Effector CD4-positive, alpha-beta T cell (primary cell): Measurements from ENCODE around the gene MPZL2.

Source experiments
- DNase-seq: peaks from one replicate; pipeline ENCODE4 v3.0.0-alpha.2; 2020

Gene MPZL2

DNA sequence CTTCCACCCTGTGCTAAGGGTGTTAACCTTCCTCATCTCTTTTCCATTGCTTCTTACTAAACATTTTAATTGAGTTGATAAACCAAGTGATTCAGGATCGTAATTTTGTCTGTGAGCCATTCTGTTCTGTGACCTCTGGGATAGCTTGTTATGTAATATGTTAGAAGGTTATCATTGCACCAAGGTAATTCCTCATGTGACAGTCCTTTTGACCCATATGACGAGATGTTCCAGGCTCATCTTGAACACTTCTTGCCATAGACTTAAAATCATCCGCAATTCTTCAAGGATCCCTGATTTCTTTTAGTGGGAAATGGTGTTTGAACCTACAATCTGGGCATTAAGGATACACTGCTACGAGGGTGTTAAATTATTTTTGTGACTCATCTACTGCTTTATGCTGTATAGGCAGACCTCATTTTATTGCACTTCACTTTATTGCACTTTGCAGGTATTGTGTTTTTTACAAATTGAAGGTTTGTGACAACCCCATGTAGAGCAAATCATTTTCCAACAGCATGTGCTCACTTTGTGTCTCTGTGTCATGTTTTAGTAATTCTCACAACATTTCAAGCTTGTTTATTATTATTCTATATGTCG lies 19.0 kb upstream of the MPZL2 start:
- no peak for DNase-seq

DNA sequence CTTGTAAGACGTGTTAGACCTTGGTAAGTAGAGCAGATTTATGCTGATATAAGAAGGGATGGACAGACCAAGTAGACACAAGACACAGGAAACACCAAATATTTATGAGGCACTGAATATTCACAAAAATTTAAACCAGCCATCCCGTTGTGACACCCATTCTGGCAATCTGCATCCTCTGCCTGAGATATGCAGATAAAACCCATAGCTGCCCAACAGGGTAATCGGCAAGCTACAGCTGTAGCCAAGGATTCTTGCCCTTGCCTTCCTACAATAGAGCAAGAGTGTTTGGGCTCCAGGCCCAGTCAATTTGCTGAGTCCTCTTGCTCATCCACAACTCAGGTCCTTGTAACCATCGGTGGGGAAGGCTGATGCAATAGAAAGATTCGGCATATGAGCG lies 18.5 kb upstream of the MPZL2 start:
- DNase-seq = no peak

DNA sequence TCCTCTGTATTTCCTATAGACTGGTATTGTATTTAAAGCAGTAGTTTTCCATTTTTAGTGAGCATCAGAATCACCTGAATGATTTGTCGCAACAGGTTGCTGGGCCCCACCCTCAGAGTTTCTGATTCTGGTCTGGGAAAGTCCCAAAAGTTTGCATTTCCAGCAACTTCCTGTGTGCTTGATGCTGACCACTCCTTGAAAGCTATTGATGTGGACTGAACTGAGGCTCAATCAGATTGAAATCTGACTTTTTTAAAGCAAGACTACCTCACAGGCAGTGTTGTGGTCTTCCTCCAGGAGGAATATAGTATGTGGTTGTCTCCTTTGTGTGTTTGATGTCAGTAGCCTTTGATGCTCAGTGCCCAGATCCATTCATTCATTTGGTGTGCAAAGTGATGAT lies 17.2 kb upstream of the MPZL2 start:
- DNase-seq = no peak

DNA sequence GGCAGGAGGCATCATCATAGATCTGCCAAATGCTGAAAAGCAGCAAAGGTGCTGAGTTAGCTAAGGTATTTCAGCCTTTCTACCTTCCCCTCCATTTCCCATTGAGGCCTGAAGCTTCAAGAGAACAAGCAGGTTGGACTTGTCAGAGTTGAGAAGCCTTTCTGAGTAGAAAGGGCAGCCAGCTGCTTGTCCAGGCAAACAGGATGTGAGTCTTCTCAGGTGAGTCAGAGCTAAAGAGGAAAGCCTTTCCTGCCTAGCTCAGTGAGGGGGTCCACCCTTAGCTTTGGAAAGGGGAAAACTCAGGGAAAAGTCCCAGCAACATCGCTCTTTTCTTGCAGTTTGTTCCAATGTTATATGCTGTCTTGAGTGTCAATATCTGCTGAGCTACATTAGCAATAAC lies 13.2 kb upstream of the MPZL2 start:
- DNase-seq = no peak

DNA sequence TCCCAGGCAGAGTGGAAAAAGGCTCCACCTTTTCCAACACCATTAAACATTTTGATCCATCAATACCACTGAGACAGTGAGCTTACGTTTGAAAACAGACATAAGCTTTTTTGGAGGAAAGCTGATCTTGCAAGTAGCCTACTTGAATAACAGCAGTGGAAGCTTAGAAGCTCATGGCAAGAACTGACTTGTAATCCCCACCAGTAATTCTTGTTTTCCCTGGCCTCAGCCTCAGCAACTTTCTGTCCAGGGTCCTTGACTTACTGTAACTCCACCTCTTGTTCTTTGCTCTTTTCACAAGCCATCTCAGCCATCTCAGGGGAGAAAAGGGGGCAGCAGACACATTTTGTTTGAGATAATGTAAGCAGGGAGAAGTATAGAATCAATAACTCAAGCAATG lies 12.3 kb upstream of the MPZL2 start:
- no peak for DNase-seq

DNA sequence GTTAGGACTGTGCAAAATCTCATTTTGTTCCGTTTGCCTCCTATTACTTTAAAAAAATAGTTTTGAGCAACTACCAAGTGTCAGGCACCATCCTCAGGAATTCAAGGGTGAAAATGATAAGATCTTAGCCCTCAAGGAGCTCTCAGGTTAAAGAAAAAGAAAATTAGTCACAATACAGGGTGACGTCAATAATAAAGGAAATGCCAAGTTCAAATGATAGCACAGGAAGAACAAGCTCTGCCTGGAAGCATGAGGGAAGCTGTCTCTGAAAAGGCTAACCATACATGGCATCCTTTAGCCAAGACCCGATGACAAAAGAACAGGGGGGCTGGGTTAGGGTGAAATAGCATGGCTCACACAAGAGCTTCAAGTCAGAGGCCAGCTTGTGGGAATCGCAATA lies 11.1 kb upstream of the MPZL2 start:
- DNase-seq = no peak

DNA sequence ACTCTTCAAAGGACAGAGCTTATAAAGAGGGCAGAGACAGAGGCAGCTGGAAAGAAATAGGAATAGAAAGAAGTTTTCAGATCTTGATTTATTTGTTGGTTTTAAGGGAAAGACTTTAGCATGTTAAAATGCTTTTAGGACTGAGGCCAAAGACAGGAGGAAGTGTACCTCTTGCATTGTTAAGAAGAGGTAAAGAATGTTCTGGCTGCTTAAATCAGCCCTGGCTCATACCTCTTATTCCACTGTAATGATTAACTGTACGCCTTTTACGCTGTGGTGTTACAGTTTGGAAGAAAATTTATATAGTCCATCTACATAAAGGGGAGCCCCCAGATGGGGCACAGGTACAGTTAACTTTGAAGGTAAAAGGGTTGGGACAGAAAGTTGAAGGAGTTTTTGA lies 10.1 kb upstream of the MPZL2 start:
- DNase-seq = no peak

DNA sequence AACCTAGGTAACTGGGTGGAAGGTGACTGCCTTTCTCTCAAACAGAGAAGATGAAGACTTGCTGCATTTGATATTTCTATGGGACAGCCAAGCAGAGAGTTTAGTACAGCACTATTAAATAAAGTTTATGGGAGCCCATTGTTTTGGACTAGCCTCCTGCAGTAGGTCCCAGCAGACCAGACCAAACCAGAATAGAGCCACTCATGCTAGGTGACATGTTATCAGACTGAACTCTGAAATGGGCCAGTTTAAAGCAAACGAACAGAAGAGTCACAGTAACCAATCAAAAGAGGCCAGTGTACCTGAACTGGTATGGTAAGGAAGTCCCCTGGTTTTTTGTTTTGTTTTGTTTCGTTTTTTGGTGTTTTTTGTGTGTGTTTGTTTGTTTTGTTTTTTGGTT lies 7.9 kb upstream of the MPZL2 start:
- no peak for DNase-seq

DNA sequence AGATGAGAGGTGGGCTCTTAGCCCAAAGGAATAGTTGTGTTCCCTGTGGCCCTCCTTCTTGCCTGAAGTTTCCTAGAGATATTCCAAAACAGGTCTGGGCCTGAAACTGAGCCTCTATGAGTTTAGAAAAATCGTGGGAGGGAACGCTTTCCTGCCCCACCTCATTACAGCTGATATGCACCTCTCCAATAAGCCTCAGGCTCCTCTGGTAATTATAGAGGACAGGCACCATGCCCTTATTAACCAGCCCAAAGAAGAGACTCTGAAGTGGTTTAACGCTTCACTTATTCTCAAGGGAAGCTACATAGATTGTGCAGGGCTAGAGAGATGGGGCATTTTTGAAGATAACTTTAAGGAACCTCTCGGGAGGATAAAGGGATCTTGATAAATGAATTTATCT lies 3.4 kb upstream of the MPZL2 start:
- DNase-seq = no peak

DNA sequence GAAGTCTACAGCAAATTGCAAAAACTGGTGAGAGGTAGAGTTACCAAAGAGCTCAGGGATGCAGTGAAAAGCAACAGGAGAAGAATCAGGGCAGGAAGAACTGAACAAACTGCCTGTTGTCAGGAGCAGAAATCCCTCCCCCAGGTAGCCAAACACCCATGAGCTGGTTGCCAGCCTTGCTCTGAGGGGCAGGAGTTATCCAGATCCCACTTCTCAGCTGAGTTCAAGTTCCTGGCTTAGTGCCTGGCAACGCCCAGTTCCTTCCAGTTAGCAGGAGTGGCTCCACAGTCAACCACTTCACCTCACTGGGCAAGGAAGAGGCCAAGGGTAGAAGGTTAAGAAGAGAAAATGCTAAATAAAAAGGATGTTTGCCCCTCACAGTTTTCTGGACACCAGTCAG lies 1.9 kb upstream of the MPZL2 start:
- no peak for DNase-seq

DNA sequence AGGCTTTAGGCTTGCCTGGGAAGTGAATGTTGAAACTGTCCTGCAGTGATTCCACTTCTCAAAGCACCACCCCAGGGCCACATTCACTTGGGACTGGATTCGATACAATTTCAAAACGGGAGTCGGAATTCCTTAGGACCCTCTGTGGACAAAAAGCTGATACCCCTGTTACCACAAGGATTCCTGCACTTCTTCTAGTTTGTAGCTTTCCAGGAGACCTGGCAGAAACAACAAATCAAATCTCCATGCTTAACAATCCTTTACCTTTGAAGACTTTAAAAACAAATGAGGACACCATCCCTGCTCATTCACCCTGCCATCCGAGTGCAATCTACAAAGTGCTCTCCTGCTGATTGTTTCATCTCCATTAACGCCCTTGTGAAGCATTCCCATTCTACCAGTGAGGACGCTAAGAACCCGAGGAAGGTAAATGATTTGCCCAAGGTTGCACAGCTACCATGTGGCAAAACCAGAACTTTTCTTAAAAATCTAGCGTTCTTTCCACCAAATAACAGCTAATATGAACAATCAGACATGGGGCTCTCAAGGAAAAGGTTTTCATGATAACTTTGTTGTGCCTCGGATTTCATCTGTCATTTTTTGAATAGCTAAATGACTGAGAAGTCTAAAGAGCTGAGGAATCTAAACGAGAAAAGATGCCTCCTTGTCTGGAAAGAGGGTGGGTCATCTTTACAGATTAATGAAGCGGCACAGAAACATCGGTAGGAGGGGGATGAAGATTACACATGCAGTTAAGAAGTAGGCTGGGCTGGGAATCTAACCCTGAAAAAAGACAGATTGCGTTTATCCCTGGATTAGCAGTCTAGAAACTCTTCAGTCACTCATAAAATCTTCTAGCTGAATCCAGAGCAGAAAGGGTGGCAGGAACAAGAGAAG lies 720 bp upstream of the MPZL2 start:
- no peak for DNase-seq

DNA sequence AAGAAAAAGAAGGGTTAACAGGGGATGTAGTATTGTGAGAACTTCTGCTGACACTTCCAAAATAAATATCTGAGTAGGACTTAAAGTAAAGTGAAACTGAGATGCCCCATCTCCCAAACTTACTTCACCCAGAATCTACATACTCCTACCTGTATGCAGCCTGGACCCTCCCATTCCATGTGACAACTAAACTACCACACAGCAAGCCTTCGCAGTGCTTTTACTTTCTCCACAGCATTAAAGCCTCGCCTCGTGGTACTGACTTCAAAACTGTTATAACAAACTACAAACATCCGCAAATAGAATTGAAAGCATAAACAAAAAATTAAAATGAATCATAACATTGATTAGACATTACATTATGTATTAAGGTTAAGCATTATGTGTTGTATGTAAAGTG lies 985 bp downstream of the MPZL2 start:
- no peak for DNase-seq

DNA sequence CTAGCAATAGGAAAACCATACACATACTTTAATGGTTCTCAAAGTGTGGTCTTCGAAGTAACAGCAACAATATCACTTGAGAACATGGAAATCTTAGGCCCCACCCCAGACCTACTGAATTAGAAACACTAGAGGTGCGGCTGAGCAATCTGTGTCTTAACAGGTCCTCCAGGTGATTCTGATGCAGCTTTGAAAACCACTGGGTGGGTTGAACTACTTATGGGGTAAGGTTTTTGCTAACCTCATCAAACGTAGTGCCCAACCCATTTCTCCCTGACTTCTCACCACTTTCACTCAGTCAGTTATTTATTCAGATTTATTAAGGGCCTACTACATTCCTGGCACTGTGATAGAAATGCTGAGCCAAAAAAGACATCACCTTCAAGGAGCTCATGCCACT lies 3.7 kb downstream of the MPZL2 start:
- no peak for DNase-seq

DNA sequence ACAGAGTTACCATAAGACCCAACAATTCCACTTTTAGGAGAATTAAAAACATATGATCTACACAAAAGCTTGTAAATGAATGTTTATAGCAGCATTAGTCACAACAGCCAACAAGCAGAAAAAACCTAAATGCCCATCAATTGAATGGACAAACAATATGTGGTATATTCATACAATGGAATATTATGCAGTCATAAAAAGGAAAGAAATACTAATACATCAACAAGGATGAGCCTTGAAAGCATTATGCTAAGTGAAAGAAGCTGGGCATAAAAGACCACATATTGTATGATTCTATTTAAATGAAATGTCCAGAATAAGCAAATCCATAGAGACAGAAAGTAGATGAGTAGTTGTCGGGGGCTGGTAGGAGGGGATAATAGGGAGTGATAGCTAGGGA lies 5.0 kb downstream of the MPZL2 start:
- no peak for DNase-seq

DNA sequence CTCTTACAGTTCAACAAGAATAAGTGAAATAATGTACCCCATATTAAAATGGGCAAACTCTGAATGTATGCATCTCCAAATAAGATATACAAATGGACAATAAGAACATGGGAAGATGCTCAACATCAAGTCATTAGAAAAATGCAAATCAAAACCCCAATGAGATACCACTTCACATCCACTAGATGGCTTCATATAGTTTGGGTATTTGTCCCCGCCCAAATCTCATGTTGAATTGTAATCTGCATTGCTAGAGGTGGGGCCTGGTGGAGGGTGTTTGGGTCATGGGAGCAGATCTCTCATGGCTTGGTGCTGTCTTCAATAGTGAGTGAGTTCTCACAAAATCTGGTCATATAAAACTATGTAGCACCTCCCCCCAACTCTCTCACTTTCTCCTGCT lies 5.7 kb downstream of the MPZL2 start:
- DNase-seq = no peak

DNA sequence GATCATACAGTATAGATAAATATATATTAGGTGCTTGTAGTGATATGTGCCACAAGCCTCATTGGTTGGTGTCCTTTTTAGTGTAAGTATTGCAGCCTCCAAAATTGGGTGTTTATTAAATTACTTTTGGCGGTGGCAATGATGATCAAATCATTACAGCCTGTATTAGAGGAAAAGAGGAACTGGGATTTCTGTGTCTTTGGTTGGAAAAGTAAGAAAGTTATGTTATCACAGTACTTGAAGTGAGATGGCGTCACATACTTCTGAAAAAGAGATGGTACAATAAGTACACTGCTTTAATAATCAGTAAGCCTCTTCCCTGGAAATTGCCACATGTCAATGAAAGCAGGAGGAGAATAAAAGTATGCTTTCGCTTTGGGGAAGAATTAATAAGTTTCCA lies 11.4 kb downstream of the MPZL2 start:
- DNase-seq = no peak

DNA sequence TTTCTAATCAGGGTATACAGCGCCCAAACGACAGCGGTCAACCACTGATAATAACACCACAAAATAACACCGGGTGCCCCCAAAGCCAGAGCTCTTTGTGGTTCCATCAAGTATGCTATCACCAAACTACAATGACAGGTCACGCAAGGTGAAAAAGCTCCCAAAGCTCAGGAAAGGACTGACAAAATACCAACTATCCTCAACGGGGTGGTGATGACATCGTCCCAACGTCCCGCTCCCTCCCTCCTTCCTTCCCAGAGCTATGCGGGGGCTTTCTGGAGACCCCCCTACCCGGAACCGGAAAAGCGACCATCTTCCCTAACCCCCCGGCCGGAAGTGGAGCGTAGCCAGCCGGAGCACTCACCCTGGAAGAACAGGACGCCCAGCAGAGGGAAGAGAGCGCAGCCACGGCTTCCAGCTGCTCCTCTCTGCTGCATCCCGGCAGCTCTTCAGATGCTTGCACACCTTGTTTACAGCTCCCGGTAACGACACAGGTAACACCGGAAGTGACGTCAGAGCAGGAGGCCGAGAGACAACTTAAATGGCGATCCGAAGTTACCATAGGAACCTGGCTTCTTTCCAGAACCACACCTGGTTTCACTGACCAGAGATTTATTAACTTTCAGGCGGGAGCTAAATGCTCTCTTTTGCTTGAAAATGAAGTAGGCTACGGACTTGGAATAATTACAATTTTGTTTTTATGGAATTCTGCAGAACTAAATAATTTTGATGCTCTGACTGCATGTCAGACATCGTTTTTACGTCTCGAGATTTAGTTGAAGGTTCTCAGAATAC lies 12.0 kb downstream of the MPZL2 start, which contains the start of gene MPZL3:
TSS of gene MPZL3 (minus strand) at position 508 of the 795 bp plus-strand sequence. CDS start at position 437, 71 bp downstream.
- peak; percentile 84 for DNase-seq

DNA sequence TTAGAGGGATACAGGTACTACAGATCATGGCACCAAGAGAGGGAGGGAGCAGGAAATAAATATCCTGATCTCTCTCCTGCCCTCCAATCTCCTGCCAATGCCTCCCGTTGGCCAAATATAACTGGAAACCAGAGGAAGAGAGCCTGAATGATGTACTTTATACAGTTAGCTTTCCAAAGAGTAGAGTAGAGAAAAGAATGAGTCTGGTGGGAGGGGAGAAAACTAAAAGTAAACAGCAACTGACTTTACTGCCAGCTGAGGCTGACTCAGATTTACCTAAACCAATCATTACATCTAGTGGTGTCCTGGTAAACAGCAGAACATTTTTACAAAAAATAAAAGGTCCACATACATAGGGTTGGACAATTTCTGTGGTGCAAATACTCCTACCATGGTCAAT lies 17.1 kb downstream of the MPZL2 start:
- DNase-seq = no peak

DNA sequence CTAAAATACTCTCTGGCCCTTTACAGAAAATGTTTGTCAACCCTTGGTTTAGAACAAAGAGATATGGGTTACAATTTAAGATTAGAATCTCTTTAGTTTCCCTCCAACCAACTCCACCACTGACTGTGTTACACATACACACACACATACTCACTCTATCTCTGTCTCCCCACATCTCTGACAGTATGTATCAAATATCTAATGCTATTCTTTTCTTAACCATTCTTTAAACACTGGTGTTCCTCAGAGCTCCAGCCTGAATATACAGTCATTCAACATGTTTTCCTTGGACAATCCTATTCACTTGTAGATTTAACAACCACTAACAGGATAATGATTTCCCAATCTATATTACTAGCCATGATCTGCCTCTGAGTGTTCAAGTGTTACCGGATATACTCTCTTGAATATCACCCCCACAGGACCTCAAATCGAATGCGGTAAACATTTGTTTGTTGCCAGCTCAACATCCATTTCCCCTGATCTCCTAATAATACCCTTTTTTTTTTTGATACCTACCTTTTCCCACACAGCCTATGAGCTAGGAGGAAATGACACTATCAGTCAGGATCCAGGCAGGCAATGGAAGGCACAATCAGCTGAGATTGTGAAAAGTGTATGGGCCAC lies 18.0 kb downstream of the MPZL2 start:
- DNase-seq = no peak

DNA sequence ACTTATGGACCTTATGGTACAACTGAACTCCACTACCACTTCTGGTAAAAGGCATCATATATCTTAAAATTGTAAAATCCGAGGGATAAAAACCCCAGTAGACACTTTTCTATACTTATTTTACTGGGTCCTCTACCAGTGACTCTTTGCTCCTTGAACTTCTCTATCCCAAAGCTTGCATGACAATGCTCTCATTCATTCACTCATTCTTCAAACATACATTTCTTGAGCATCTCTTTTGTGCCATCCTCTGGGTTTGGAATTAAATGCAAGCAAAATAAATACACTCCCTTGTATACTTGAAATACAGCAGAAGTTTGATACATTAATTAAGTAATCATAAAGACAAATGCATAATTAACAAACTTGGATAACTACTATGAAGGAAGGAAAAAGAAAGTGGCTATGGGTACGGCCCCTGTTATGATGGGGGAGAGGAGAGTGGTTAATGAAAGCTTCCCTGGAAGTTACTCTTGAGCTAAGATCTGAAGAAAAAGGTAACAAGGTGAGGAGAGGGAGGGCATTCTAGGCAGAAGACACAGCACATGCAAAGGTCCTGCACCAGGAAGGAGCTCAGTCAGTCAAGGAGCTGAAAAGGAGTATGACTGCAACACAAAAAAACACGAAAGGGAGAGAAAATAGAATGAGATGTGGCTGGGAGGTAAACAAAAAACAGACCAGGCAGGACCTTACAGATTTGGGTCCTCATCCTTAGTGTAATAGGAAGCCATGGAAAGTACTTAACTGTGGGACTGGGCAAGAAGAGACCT lies 19.9 kb downstream of the MPZL2 start:
- no peak for DNase-seq

DNA sequence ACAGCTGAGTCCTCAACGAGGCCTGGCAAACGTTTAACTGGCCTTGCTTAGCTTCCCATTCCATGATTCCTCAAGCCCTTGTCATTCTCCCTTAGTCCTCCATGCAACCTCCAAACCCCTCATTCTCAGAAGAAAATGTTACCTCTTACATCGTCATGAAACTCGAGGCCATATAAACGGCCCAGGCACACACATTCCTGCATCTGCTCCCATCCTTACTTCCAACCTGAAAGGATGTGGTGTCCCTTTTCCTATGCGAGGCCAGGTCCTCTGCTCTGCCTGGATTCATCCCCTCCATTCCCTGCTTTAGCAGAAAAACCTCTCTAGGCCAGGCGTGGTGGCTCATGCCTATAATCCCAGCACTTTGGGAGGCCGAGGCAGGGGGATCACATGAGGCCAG lies 20.9 kb downstream of the MPZL2 start:
- no peak for DNase-seq

DNA sequence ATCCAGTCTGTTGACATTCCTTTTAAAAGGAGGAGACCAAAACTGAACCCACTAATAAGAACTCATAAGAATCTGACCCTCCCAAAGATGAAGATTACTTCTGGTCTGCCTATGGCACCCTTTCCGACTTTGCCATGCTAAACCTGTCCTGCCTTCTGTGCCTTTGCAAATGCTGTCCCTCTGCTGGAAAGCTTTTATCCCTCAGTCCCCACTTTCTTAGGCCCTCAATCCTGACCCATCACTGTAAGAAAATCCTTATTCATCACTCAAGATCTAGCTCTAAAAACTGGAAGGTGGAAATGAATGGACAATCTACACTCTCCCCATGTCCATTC lies 22.4 kb downstream of the MPZL2 start:
- DNase-seq = no peak
